Measurements from ENCODE around the gene COL26A1. TPM values are rescaled to one million over a fixed set of nuclear protein-coding genes. Genes with fewer than 3 reads are reported as not detected.
A peak's percentile ranks its signal among the peaks of the same experiment; 100 is the strongest.

COL26A1 gene
- total RNA-seq, 1 donor from 2014 or later = 0.58 TPM

DNA sequence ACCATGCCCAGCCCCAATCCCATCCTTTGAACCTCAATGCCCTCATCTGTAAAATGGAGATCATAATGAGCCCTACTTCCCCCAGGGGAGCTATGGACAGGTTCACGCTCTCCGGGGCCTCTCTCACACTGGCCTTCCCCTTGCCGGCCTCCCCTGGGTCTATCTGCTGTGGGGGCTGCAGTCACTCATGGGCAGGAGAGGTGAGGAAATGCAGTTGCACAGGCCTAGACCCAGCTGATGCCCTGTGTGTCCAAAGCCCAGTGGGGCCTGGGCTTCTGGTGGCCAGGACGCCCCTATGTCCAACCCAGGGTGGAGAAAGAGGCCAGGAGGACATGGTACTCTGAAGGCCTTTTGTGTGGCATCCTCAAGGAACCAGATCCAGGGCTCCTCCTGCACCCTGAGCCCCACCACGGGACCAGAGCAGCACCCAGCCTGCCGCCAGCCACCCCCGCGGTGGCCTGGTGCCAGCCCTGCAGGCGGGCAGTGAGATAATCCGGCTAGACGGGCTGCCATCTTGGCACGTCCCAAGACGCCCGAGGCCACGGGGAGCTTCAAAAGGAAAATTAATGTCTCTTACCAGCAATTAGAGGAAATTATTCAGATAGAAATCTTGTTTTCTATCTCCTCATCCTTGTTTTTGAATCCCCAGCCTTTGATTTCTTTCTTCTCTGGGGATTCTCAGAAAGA, 227.4 kb downstream of the COL26A1 start:
- Histone ChIP-seq H3K27me3 (no peaks in the 10 kb centered on the region), H3K36me3 (no peaks in the 10 kb centered on the region), H3K27ac (no peak overlapping the region), H3K9me3 (no peaks in the 10 kb centered on the region), H3K4me3 (no peak overlapping the region), H3K4me1 (no peaks in the 10 kb centered on the region)
- intact Hi-C loops (cut with DNase I) = no loop called here
- TF ChIP-seq, protein P1, sequence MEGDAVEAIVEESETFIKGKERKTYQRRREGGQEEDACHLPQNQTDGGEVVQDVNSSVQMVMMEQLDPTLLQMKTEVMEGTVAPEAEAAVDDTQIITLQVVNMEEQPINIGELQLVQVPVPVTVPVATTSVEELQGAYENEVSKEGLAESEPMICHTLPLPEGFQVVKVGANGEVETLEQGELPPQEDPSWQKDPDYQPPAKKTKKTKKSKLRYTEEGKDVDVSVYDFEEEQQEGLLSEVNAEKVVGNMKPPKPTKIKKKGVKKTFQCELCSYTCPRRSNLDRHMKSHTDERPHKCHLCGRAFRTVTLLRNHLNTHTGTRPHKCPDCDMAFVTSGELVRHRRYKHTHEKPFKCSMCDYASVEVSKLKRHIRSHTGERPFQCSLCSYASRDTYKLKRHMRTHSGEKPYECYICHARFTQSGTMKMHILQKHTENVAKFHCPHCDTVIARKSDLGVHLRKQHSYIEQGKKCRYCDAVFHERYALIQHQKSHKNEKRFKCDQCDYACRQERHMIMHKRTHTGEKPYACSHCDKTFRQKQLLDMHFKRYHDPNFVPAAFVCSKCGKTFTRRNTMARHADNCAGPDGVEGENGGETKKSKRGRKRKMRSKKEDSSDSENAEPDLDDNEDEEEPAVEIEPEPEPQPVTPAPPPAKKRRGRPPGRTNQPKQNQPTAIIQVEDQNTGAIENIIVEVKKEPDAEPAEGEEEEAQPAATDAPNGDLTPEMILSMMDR (IDR thresholded peaks at IDR 0.05) = no peak
- DNase-seq (peak; percentile 25), ATAC-seq (peak; percentile 10)

DNA sequence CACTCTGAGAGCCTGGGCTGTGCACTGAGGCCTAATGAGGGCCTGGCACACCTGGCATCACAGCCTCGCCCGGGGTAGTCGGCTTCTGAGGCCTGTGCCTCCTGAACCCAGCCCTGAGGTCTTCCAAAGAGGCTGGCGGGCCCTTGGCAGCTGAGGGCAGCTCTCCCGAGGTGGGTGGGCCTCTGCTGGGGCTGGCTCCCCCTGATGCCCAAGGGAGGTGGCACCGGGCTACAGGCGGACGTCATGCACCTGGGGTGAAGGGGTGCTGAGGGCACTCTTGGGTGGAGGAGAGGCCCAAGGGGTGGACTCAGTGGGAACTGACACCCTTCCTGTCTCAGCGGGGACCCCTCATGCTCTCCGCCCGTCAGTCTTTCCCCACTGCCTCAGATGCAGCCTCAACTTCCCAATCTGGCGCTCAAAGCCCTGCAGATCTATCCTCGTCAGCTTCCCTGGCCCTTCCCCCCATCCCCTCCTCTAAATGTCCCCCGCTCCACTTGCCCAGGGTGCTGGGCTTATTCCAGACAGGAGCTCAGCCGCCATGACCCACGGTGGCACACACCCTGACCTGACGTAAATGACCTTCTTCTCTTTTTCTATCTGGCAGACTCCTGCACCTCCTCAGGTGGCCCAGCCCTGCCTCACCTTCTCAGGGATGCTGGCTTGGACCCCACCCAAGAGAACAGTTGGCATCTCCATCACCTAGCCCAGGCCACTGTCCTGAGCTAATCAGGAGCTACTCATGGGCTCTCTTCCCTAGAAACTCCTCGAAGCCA, 228.2 kb downstream of the COL26A1 start:
- Histone ChIP-seq H3K36me3 (no peaks in the 10 kb centered on the region), H3K27ac (no peak overlapping the region), H3K27me3 (no peaks in the 10 kb centered on the region), H3K9me3 (no peaks in the 10 kb centered on the region), H3K4me1 (no peaks in the 10 kb centered on the region), H3K4me3 (no peak overlapping the region)
- TF ChIP-seq, protein P1 (IDR thresholded peaks at IDR 0.05) = no peak
- ATAC-seq = no peak
- intact Hi-C loops (cut with DNase I) = no loop called here
- peak; percentile 55 for DNase-seq

DNA sequence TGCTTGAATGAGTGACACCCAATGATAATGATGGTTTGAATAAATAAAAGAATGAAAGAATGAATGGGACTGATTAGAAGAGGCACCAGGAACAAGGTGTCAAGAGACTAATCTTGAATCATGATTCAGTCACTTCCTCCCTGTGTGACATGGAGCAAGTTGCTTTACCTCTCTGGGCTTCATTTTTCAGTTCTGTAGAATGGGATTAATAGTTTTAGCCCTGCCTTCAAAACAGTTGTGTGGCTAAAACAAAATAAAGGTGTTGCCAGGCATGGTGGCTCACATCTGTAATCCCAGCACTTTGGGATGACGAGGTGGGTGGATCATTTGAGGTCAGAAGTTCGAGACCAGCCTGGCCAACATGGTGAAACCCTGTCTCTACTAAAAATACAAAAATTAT, 228.8 kb downstream of the COL26A1 start:
- Histone ChIP-seq H3K27me3 (no peaks in the 10 kb centered on the region), H3K27ac (no peak overlapping the region), H3K4me3 (no peak overlapping the region), H3K4me1 (no peaks in the 10 kb centered on the region), H3K9me3 (no peaks in the 10 kb centered on the region), H3K36me3 (no peaks in the 10 kb centered on the region)
- DNase-seq (no peak), ATAC-seq (no peak)
- intact Hi-C loops (cut with DNase I) = no loop called here
- TF ChIP-seq, protein P1 (IDR thresholded peaks at IDR 0.05) = no peak

- TF ChIP-seq, protein P1 (IDR thresholded peaks at IDR 0.05) = no peak
- Histone ChIP-seq H3K27ac (no peak overlapping the region), H3K27me3 (no peaks in the 10 kb centered on the region), H3K4me3 (no peak overlapping the region), H3K4me1 (peaks cover 6% of the 10 kb centered on the region), H3K9me3 (no peaks in the 10 kb centered on the region), H3K36me3 (no peaks in the 10 kb centered on the region)
- DNase-seq (no peak), ATAC-seq (no peak)
- intact Hi-C loops (cut with DNase I) = no loop called here
Observed at GRCh38 chr7:101593556-101593955, 230.9 kb downstream of the COL26A1 start.

DNA sequence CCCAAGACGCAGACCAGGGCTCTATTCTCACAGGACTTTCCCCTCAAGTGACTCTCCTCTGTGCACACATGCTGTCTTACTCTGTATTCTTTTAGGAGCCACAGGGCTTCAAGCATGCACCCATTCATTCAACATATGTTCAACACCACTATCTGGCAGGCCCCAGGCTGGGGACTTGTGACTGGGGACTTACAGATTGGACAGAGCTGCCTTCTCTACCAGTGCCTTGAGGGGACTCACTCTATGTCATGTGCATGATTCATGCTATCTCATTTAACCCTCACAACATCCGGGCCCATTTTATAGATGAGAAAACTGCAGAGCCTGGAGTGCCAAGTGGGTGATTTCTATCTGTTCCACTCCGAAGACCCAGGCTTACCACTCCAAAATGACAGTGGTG, 232.1 kb downstream of the COL26A1 start:
- Histone ChIP-seq H3K36me3 (no peaks in the 10 kb centered on the region), H3K27me3 (no peaks in the 10 kb centered on the region), H3K9me3 (no peaks in the 10 kb centered on the region), H3K4me1 (peaks cover 10% of the 10 kb centered on the region), H3K27ac (no peak overlapping the region), H3K4me3 (no peak overlapping the region)
- ATAC-seq (no peak), DNase-seq (no peak)
- intact Hi-C loops (cut with DNase I) = no loop called here
- TF ChIP-seq, protein P1 (IDR thresholded peaks at IDR 0.05) = no peak
